Measurements from ENCODE around the gene PTP4A2.

GRCh38 chr1:31961536-31961935 lies 23.4 kb upstream of the PTP4A2 start:
- TF ChIP-seq POLR2A (IDR thresholded peaks at IDR 0.05) (no peak), CTCF (IDR thresholded peaks at IDR 0.05) (no peak)

Data from breast epithelium (tissue), 3 donors.